Hepatocyte (in vitro differentiated cells): ENCODE data around the gene FAM227B.

Source experiments
- CTCF ChIP-seq: fragments of 200-600 bp; sonication (generic); IDR thresholded peaks from 2 replicates; pipeline ENCODE4 v1.5.1; 2016; ENCODE audit warnings: antibody characterized with exemption, mild to moderate bottlenecking; ENCODE audit not compliant: poor library complexity
- EZH2phosphoT487 ChIP-seq: fragments of 200-600 bp; sonication (generic); IDR thresholded peaks from one replicate; pipeline ENCODE4 v1.6.1; 2018; ENCODE audit warnings: antibody characterized with exemption, mild to moderate bottlenecking, low read depth, moderate library complexity; ENCODE audit not compliant: unreplicated experiment, severe bottlenecking

- no peak for TF ChIP-seq CTCF
- no peak for TF ChIP-seq EZH2phosphoT487
Measured at GRCh38 chr15:49472338-49472737, 148.3 kb downstream of the FAM227B start.
